ENCODE results near the gene VEZT. TPM values are rescaled to one million over a fixed set of nuclear protein-coding genes. Genes with fewer than 3 reads are reported as not detected.

The VEZT gene, protein sequence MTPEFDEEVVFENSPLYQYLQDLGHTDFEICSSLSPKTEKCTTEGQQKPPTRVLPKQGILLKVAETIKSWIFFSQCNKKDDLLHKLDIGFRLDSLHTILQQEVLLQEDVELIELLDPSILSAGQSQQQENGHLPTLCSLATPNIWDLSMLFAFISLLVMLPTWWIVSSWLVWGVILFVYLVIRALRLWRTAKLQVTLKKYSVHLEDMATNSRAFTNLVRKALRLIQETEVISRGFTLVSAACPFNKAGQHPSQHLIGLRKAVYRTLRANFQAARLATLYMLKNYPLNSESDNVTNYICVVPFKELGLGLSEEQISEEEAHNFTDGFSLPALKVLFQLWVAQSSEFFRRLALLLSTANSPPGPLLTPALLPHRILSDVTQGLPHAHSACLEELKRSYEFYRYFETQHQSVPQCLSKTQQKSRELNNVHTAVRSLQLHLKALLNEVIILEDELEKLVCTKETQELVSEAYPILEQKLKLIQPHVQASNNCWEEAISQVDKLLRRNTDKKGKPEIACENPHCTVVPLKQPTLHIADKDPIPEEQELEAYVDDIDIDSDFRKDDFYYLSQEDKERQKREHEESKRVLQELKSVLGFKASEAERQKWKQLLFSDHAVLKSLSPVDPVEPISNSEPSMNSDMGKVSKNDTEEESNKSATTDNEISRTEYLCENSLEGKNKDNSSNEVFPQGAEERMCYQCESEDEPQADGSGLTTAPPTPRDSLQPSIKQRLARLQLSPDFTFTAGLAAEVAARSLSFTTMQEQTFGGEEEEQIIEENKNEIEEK
- 58.1 and 64.7 TPM in 2 replicates for total RNA-seq

DNA sequence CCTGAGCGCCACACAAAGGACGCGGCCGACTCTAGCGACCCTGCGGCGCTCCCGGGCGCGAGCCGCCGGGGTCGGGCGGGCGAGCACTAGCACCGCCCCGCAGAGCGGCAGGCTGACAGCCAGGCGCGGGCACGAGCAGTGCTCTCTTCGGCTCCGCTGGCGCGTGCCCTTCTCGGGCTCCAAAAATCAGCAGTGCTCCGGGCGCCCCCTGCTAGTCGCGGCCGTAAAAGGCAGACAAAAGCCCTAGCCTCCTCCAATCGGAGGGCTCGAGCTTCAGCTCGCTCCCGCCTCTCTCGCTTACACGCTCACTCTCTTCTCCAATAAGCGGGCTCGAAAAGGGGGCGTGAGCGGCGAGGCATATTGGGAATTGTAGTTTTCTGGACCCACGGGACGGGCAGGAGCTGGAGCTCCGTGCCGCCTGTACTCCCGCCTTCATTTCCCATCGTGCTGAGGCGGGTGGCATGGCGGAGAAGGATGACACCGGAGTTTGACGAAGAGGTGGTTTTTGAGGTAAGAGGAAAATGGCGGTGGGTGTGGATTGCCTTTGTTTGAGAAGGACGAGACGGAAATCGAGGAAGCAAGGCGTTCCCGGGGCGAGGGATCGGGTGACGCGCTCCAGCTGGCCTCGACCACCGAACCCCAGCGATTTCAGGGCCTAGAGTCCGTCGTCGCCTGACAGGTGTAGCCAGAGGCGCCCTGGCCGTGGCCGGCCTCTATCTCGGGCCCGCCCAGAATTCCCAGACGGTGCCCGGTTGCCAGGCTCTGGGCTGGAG, at the start of gene VEZT, which contains the start of gene FGD6:
Gene VEZT (plus strand): TSS at position 431 of the 773 bp plus-strand sequence. CDS start 44 bp downstream, at position 475.
Gene FGD6 (minus strand): TSS at position 91 of the 773 bp plus-strand sequence. CDS start 227 bp downstream, outside the sequence.
- Mint-ChIP-seq H3K9me3 (no peaks in the 10 kb centered on the region), H3K4me3 (peak within 1 kb of the TSS; percentile 97), H3K36me3 (ENCODE audit: low read depth) (peaks cover 8% of the 10 kb centered on the region), H3K27ac (peak within 1 kb of the TSS; percentile 98), H3K27me3 (ENCODE audit: insufficient read depth) (peaks cover 9% of the 10 kb centered on the region), H3K4me1 (ENCODE audit: low read depth) (peaks cover 37% of the 10 kb centered on the region)
- intact Hi-C loops (cut with micrococcal nuclease): loop anchor here (1.0 to 10.0 kb wide), 16 partner anchors 100 to 1690 kb away; partner anchors contain the start of genes AMDHD1, CCDC38, METAP2 and NDUFA12
- peak; percentile 98 for DNase-seq (ENCODE audit: low spot score)

- H3K4me3 Mint-ChIP-seq: no peak overlapping the region
- no peaks in the 10 kb centered on the region for H3K9me3 Mint-ChIP-seq
- no peaks in the 10 kb centered on the region for H3K4me1 Mint-ChIP-seq (ENCODE audit: low read depth)
- H3K36me3 Mint-ChIP-seq (ENCODE audit: low read depth): no peaks in the 10 kb centered on the region
- peaks cover 2% of the 10 kb centered on the region for H3K27me3 Mint-ChIP-seq (ENCODE audit: insufficient read depth)
- H3K27ac Mint-ChIP-seq: no peak overlapping the region
- intact Hi-C loops (cut with micrococcal nuclease): no loop called here
- no peak for DNase-seq (ENCODE audit: low spot score)
Measured at GRCh38 chr12:95168746-95169145, 48.9 kb upstream of the VEZT start.

GRCh38 chr12:95169368-95169767, 48.2 kb upstream of the VEZT start:
- DNase-seq (ENCODE audit: low spot score): no peak
- peaks cover under 1% of the 10 kb centered on the region for H3K27me3 Mint-ChIP-seq (ENCODE audit: insufficient read depth)
- intact Hi-C loops (cut with micrococcal nuclease): no loop called here
- H3K9me3 Mint-ChIP-seq: no peaks in the 10 kb centered on the region
- H3K27ac Mint-ChIP-seq: no peak overlapping the region
- H3K4me3 Mint-ChIP-seq: no peak overlapping the region
- no peaks in the 10 kb centered on the region for H3K36me3 Mint-ChIP-seq (ENCODE audit: low read depth)
- no peaks in the 10 kb centered on the region for H3K4me1 Mint-ChIP-seq (ENCODE audit: low read depth)

- no peak overlapping the region for H3K27ac Mint-ChIP-seq
- intact Hi-C loops (cut with micrococcal nuclease): no loop called here
- H3K9me3 Mint-ChIP-seq: no peaks in the 10 kb centered on the region
- H3K36me3 Mint-ChIP-seq (ENCODE audit: low read depth): no peaks in the 10 kb centered on the region
- H3K4me1 Mint-ChIP-seq (ENCODE audit: low read depth): no peaks in the 10 kb centered on the region
- DNase-seq (ENCODE audit: low spot score): no peak
- H3K4me3 Mint-ChIP-seq: no peak overlapping the region
- peaks cover 2% of the 10 kb centered on the region for H3K27me3 Mint-ChIP-seq (ENCODE audit: insufficient read depth)
Measured at GRCh38 chr12:95173392-95174251, 44.0 kb upstream of the VEZT start.

GRCh38 chr12:95177201-95177768, 40.3 kb upstream of the VEZT start:
- peaks cover 4% of the 10 kb centered on the region for H3K27me3 Mint-ChIP-seq (ENCODE audit: insufficient read depth)
- intact Hi-C loops (cut with micrococcal nuclease): no loop called here
- H3K27ac Mint-ChIP-seq: no peak overlapping the region
- H3K9me3 Mint-ChIP-seq: no peaks in the 10 kb centered on the region
- no peak overlapping the region for H3K4me3 Mint-ChIP-seq
- DNase-seq (ENCODE audit: low spot score): no peak
- H3K36me3 Mint-ChIP-seq (ENCODE audit: low read depth): no peaks in the 10 kb centered on the region
- no peaks in the 10 kb centered on the region for H3K4me1 Mint-ChIP-seq (ENCODE audit: low read depth)

DNA sequence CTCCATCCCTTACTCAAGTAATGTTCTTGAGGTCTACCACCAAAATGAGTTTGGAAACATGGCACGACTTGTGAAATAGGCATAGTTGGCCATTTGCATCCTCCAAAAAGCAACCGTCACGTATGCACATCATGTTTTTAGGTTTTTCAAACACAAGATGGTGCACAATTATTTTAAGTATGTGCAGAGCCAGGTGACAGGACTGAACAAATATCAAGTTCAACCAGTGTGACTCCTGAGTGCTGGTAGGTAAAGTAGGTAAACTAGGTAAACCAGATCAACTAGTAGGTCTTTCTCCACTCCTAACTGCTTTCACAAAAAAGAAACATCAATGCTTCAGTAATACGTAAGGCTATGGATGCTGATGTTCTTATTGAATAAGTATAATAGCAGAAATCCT, 39.5 kb upstream of the VEZT start:
- Mint-ChIP-seq H3K27me3 (ENCODE audit: insufficient read depth) (peaks cover 4% of the 10 kb centered on the region), H3K27ac (no peak overlapping the region), H3K4me3 (no peak overlapping the region), H3K4me1 (ENCODE audit: low read depth) (no peaks in the 10 kb centered on the region), H3K36me3 (ENCODE audit: low read depth) (no peaks in the 10 kb centered on the region), H3K9me3 (no peaks in the 10 kb centered on the region)
- intact Hi-C loops (cut with micrococcal nuclease): no loop called here
- DNase-seq (ENCODE audit: low spot score): no peak

GRCh38 chr12:95179011-95179410, 38.6 kb upstream of the VEZT start:
- DNase-seq (ENCODE audit: low spot score): no peak

DNA sequence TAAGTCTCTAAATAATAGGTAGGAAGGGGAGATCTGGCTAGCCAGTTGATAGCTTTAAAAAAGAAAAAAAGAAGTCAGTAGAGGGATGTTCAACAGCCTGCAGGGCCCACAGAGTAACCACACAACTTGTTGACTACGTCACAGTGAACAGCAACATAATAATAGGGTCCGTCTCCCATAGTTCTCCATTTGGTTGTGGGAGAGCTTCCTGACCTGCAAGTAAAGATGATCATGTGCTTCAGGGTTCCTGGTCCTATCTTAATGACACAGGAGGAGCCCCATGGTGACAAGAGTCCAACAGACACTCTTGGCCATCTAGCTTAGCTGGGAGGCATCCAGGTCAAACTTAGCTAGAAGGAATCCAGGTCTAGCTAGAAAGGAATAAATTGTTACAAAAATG, 36.5 kb upstream of the VEZT start:
- no peaks in the 10 kb centered on the region for H3K36me3 Mint-ChIP-seq (ENCODE audit: low read depth)
- intact Hi-C loops (cut with micrococcal nuclease): no loop called here
- H3K9me3 Mint-ChIP-seq: no peaks in the 10 kb centered on the region
- no peaks in the 10 kb centered on the region for H3K4me1 Mint-ChIP-seq (ENCODE audit: low read depth)
- no peak overlapping the region for H3K4me3 Mint-ChIP-seq
- H3K27me3 Mint-ChIP-seq (ENCODE audit: insufficient read depth): peaks cover 2% of the 10 kb centered on the region
- DNase-seq (ENCODE audit: low spot score): no peak
- no peak overlapping the region for H3K27ac Mint-ChIP-seq

More at GRCh38 chr12:95179011-95179410, 38.6 kb upstream of the VEZT start:
- no peaks in the 10 kb centered on the region for H3K36me3 Mint-ChIP-seq (ENCODE audit: low read depth)
- H3K27me3 Mint-ChIP-seq (ENCODE audit: insufficient read depth): peaks cover 4% of the 10 kb centered on the region
- no peak overlapping the region for H3K27ac Mint-ChIP-seq
- intact Hi-C loops (cut with micrococcal nuclease): no loop called here
- H3K4me1 Mint-ChIP-seq (ENCODE audit: low read depth): no peaks in the 10 kb centered on the region
- no peaks in the 10 kb centered on the region for H3K9me3 Mint-ChIP-seq
- H3K4me3 Mint-ChIP-seq: no peak overlapping the region

GRCh38 chr12:95182868-95183415, 34.7 kb upstream of the VEZT start:
- intact Hi-C loops (cut with micrococcal nuclease): no loop called here
- H3K4me3 Mint-ChIP-seq: no peak overlapping the region

GRCh38 chr12:95184121-95184520, 33.5 kb upstream of the VEZT start:
- intact Hi-C loops (cut with micrococcal nuclease): no loop called here
- Mint-ChIP-seq H3K9me3 (no peaks in the 10 kb centered on the region), H3K27ac (no peak overlapping the region), H3K27me3 (ENCODE audit: insufficient read depth) (peaks cover 2% of the 10 kb centered on the region), H3K4me3 (no peak overlapping the region), H3K36me3 (ENCODE audit: low read depth) (no peaks in the 10 kb centered on the region), H3K4me1 (ENCODE audit: low read depth) (no peaks in the 10 kb centered on the region)
- DNase-seq (ENCODE audit: low spot score): no peak

More at GRCh38 chr12:95182868-95183415, 34.7 kb upstream of the VEZT start:
- H3K27me3 Mint-ChIP-seq (ENCODE audit: insufficient read depth): peaks cover 2% of the 10 kb centered on the region
- H3K4me1 Mint-ChIP-seq (ENCODE audit: low read depth): no peaks in the 10 kb centered on the region
- no peaks in the 10 kb centered on the region for H3K9me3 Mint-ChIP-seq
- no peak for DNase-seq (ENCODE audit: low spot score)
- no peaks in the 10 kb centered on the region for H3K36me3 Mint-ChIP-seq (ENCODE audit: low read depth)
- no peak overlapping the region for H3K27ac Mint-ChIP-seq

DNA sequence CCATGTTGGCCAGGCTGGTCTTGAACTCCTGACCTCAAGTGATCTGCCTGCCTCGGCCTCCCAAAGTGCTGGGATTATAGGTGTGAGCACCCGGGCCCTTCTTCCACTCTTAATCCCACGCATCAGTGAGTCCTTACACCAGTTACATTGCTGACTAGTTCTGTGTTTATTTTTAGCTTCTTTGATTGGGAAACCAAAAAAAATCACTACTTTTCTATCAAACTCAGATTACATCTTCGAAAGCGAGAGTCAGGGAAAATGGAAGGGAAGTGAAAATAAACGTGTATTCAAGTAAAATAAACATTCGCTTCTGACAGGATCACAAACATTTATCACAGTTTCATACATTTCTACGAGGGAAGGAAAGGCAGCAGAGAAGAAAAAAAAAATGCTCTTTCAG, 32.5 kb upstream of the VEZT start:
- peaks cover under 1% of the 10 kb centered on the region for H3K27me3 Mint-ChIP-seq (ENCODE audit: insufficient read depth)
- no peak for DNase-seq (ENCODE audit: low spot score)
- H3K36me3 Mint-ChIP-seq (ENCODE audit: low read depth): no peaks in the 10 kb centered on the region
- no peak overlapping the region for H3K4me3 Mint-ChIP-seq
- intact Hi-C loops (cut with micrococcal nuclease): no loop called here
- no peaks in the 10 kb centered on the region for H3K9me3 Mint-ChIP-seq
- no peak overlapping the region for H3K27ac Mint-ChIP-seq
- H3K4me1 Mint-ChIP-seq (ENCODE audit: low read depth): no peaks in the 10 kb centered on the region
